Neuronal stem cell (in vitro differentiated cells): ENCODE data around the gene SLC28A2.

Experiments
- DNase-seq: peaks from one replicate; pipeline ENCODE4 v3.0.0-alpha.2; 2013; ENCODE audit warnings: low spot score
- H2AFZ ChIP-seq: one replicate; pipeline ENCODE4 v1.6.1; 2013; ENCODE audit warnings: mild to moderate bottlenecking, low read length, inconsistent platforms
- H2AK5ac ChIP-seq: 2 replicates; pipeline ENCODE4 v1.6.1; 2013; ENCODE audit warnings: low read depth, mild to moderate bottlenecking, inconsistent platforms, low read length, moderate library complexity, mixed read lengths
- H2BK120ac ChIP-seq: 2 replicates; pipeline ENCODE4 v1.6.1; 2013; ENCODE audit warnings: low read depth, mild to moderate bottlenecking, inconsistent platforms, low read length, moderate library complexity, mixed read lengths
- H2BK12ac ChIP-seq: one replicate; pipeline ENCODE4 v1.6.1; 2013; ENCODE audit warnings: low read length, inconsistent platforms
- H2BK15ac ChIP-seq: 2 replicates; pipeline ENCODE4 v1.6.1; 2013; ENCODE audit warnings: mild to moderate bottlenecking, low read length, inconsistent platforms, mixed read lengths
- H2BK5ac ChIP-seq: one replicate; pipeline ENCODE4 v1.6.1; 2013; ENCODE audit warnings: inconsistent platforms, mild to moderate bottlenecking, low read length, moderate library complexity
- H3K14ac ChIP-seq: one replicate; pipeline ENCODE4 v1.6.1; 2013; ENCODE audit warnings: low read length, inconsistent platforms
- H3K18ac ChIP-seq: 2 replicates; pipeline ENCODE4 v1.6.1; 2013; ENCODE audit warnings: low read length, inconsistent platforms
- H3K23ac ChIP-seq: 2 replicates; pipeline ENCODE4 v1.6.1; 2013; ENCODE audit warnings: low read depth, mild to moderate bottlenecking, mixed read lengths, low read length, inconsistent platforms; ENCODE audit not compliant: poor library complexity
- H3K27ac ChIP-seq: replicated peaks from 3 replicates; pipeline ENCODE4 v1.5.1; 2013; ENCODE audit warnings: low read length, inconsistent platforms
- H3K27me3 ChIP-seq, 3 experiments: 2 replicates each; pipeline ENCODE4 v1.6.1; 2013; ENCODE audit warnings: low read length in 3 of 3, mild to moderate bottlenecking in 2 of 3, inconsistent platforms in 1 of 3, low read depth in 1 of 3, mixed read lengths in 1 of 3, moderate library complexity in 1 of 3; ENCODE audit not compliant: control insufficient read depth in 3 of 3, insufficient read depth in 3 of 3
- H3K36me3 ChIP-seq, 2 donors: replicated peaks in 1 of 2; 2 replicates each; pipeline ENCODE4 v1.6.1; 2013; ENCODE audit warnings: low read length in 2 of 2; ENCODE audit not compliant: control insufficient read depth in 2 of 2, insufficient read depth in 2 of 2
- H3K4ac ChIP-seq: 2 replicates; pipeline ENCODE4 v1.6.1; 2013; ENCODE audit warnings: inconsistent platforms, mild to moderate bottlenecking, low read length, moderate library complexity
- H3K4me1 ChIP-seq, 2 donors: 1 replicate in 1 of 2; 2 replicates in 1 of 2; pipeline ENCODE4 v1.6.1; 2013; ENCODE audit warnings: low read length in 2 of 2, low read depth in 1 of 2; ENCODE audit not compliant: control insufficient read depth in 2 of 2, insufficient read depth in 1 of 2
- H3K4me2 ChIP-seq: one replicate; pipeline ENCODE4 v1.6.1; 2013; ENCODE audit warnings: mild to moderate bottlenecking, low read length, inconsistent platforms; ENCODE audit not compliant: insufficient read depth, poor library complexity, severe bottlenecking
- H3K4me3 ChIP-seq, 2 donors: 2 replicates each; pipeline ENCODE4 v1.5.1; 2013; ENCODE audit warnings: low read length in 2 of 2, mild to moderate bottlenecking in 2 of 2, inconsistent platforms in 1 of 2, moderate library complexity in 1 of 2
- H3K79me1 ChIP-seq: one replicate; pipeline ENCODE4 v1.6.1; 2013; ENCODE audit warnings: low read depth, mild to moderate bottlenecking, inconsistent platforms, low read length, moderate library complexity
- H3K9ac ChIP-seq: one replicate; pipeline ENCODE4 v1.6.1; 2013; ENCODE audit warnings: mild to moderate bottlenecking, low read depth, low read length, inconsistent platforms; ENCODE audit not compliant: poor library complexity
- H3K9me3 ChIP-seq, 2 donors: replicated peaks in 1 of 2; 2 replicates each; pipeline versions ENCODE3 to v1.6.1; 2013; ENCODE audit warnings: low read length in 2 of 2, mild to moderate bottlenecking in 2 of 2, inconsistent platforms in 1 of 2, low read depth in 1 of 2, mixed read lengths in 1 of 2, moderate library complexity in 1 of 2; ENCODE audit not compliant: control insufficient read depth in 2 of 2, insufficient read depth in 1 of 2
- H4K8ac ChIP-seq: one replicate; pipeline ENCODE4 v1.6.1; 2013; ENCODE audit warnings: low read depth, mild to moderate bottlenecking, inconsistent platforms, low read length, moderate library complexity
- H4K91ac ChIP-seq: one replicate; pipeline ENCODE4 v1.6.1; 2013; ENCODE audit warnings: low read length, low read depth, mild to moderate bottlenecking, inconsistent platforms; ENCODE audit not compliant: poor library complexity
- WGBS, 2 donors: extraction: QIAGEN DNeasy Blood & Tissue Kit; methylation state at CpG; one replicate each; pipeline ENCODE4 v1.1.7; 2013; ENCODE audit warnings: missing lambda C conversion rate in 2 of 2, mixed read lengths in 1 of 2; ENCODE audit not compliant: insufficient read length in 2 of 2, insufficient replicate concordance in 1 of 2; ENCODE audit errors: extremely low coverage in 2 of 2; 5-methylcytosine and 5-hydroxymethylcytosine counted together

Gene SLC28A2

DNA sequence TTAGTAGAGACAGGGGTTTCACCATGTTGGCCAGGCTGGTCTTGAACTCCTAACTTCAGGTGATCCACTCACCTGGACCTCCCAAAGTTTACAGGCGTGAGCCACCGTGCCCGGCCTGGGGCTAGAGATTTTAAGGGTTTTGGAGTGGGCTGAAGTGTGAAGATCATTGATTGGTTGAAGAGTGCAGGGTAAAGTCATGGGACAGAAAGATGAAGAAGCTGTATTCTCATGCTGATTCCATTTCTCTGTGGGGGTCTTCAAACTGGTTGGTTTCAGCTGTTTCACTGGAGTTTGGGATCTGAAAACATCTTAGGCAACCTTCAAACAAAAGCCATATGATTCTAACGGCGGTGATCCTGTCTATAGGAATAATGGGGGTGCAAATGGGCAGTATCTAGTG, 74.2 kb downstream of the SLC28A2 start:
- Histone ChIP-seq H3K4me1 (peaks cover 0 to 17% of the 10 kb centered on the region in 2 donors), H2AK5ac (no peak overlapping the region), H2BK120ac (no peak overlapping the region), H3K4me3 (peak overlapping the region in 1 of 2 donors; percentile 22), H3K4ac (no peak overlapping the region), H4K91ac (no peak overlapping the region), H3K9ac (no peak overlapping the region), H3K9me3 (no peaks in the 10 kb centered on the region), H4K8ac (no peak overlapping the region), H3K4me2 (no peak overlapping the region), H2AFZ (peak overlapping the region; percentile 84), H3K14ac (no peak overlapping the region), H3K18ac (no peak overlapping the region), H2BK15ac (no peak overlapping the region), H2BK12ac (no peak overlapping the region), H3K27ac (no peak overlapping the region), H3K79me1 (no peaks in the 10 kb centered on the region), H2BK5ac (no peak overlapping the region), H3K36me3 (no peaks in the 10 kb centered on the region), H3K23ac (no peak overlapping the region), H3K27me3 (no peaks in the 10 kb centered on the region)
- WGBS, 2 donors = no CpG with 5 or more reads among the region's 5 CpGs
- no peak for DNase-seq

DNA sequence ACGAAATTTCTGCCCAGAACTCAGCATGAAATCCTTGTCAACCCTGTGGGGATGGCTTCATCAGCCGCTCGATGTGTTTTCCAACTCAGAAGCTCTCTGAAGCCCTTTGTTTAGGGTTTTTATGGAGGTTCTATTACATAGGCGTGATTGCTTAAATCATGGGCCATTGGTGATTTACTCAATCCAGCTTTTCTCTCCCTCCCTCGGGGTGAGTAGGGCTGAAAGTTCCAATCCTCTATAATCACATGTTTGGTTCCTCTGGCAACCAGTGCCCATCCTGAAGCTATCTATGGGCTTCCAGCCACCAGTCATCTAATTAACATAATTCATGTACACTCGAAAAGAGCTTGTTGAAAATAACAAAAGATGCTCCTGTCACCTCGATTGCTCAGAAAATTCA, 74.7 kb downstream of the SLC28A2 start:
- H3K4me1 ChIP-seq = peaks cover 0 to 17% of the 10 kb centered on the region in 2 donors
- H2BK120ac ChIP-seq = no peak overlapping the region
- DNase-seq = no peak
- H4K8ac ChIP-seq = no peak overlapping the region
- no peak overlapping the region for H3K4ac ChIP-seq
- no peak overlapping the region for H2AK5ac ChIP-seq
- no peak overlapping the region for H3K27ac ChIP-seq
- H2BK12ac ChIP-seq = no peak overlapping the region
- H3K14ac ChIP-seq = no peak overlapping the region
- H3K9me3 ChIP-seq = no peaks in the 10 kb centered on the region
- H3K9ac ChIP-seq = no peak overlapping the region
- peak overlapping the region; percentile 84 for H2AFZ ChIP-seq
- no peak overlapping the region for H3K18ac ChIP-seq
- no peak overlapping the region for H3K23ac ChIP-seq
- H2BK15ac ChIP-seq = no peak overlapping the region
- WGBS, 2 donors = no CpG with 5 or more reads among the region's 7 CpGs
- no peaks in the 10 kb centered on the region for H3K27me3 ChIP-seq
- H2BK5ac ChIP-seq = no peak overlapping the region
- H3K4me3 ChIP-seq = peak overlapping the region in 1 of 2 donors; percentile 22
- H3K36me3 ChIP-seq = no peaks in the 10 kb centered on the region
- H4K91ac ChIP-seq = no peak overlapping the region
- H3K4me2 ChIP-seq = no peak overlapping the region
- no peaks in the 10 kb centered on the region for H3K79me1 ChIP-seq
